ENCODE results near the gene CDKN2C.

CDKN2C gene

DNA sequence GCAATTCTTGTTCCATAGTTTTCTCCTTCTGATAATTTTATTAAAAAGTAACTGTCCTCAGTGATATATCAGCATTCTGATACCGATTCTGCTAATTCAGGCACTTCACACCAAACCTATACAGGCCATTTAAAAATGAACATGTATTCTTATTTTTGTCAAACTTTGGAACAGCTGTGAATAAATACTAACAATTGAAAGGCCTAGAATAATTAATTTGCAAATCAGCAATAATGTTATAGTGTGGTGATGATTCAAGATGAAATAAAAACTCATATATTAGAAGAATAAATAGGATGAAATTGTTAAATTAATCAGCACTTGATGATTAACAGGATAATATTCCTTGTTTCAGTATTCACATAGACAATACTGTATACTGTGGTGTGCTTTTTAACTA, 9.9 kb downstream of the CDKN2C start:
- Histone ChIP-seq H3K4me1 (ENCODE audit: control insufficient read depth, insufficient read depth, low read length) (peaks cover 21% of the 10 kb centered on the region), H3K4me3 (ENCODE audit: low read depth, low read length) (peak overlapping the region; percentile 98), H3K27ac (ENCODE audit: extremely low read depth, low read depth, low read length) (no peak overlapping the region), H3K9me3 (ENCODE audit: control insufficient read depth, insufficient read depth, low read depth, low read length) (no peaks in the 10 kb centered on the region), H3K36me3 (ENCODE audit: control insufficient read depth in 2 of 2, insufficient read depth in 1 of 2, low read length in 2 of 2) (no peaks in the 10 kb centered on the region)
- TF ChIP-seq ZNF311 (tag by site-specific recombination; IDR thresholded peaks at IDR 0.05; ENCODE audit: borderline replicate concordance) = no peak
- no peak for TF ChIP-seq ZNF785 (tag by site-specific recombination; IDR thresholded peaks at IDR 0.05)
- no peak for TF ChIP-seq ZNF561 (tag by site-specific recombination; IDR thresholded peaks at IDR 0.05; ENCODE audit: borderline replicate concordance)
- ChIA-PET CTCF (interaction anchor here (1.4 to 3.2 kb wide), 2 partner anchors 10 to 18 kb away, joined by 9 to 13 read pairs; partner anchors contain the start of genes CDKN2C and FAF1), POLR2A (interaction anchor here (8.1 kb wide), 1 partner anchor 11 kb away, joined by 157 read pairs; the partner anchor contains the start of gene CDKN2C)

DNA sequence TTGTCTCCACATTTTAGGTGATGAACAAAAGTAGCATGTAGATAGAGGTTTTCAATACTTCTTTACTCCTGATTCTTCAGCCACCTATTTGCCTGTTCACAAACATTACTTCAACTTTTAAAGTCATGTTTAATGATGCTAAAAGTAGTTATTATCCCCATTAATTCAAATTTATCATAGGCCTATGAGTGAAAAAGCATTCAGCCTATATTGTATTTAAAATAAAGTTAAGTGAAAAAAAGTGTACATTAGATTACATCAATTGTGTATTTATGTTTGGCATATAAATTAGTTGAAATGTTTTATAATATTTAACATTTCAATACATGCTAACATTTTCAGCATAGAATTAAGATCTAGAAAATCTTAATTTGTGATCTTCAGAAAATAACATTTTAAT, 10.5 kb downstream of the CDKN2C start:
- H3K36me3 ChIP-seq (ENCODE audit: control insufficient read depth in 2 of 2, insufficient read depth in 1 of 2, low read length in 2 of 2) = no peaks in the 10 kb centered on the region
- POLR2A ChIA-PET = interaction anchor here (8.1 kb wide), 1 partner anchor 11 kb away, joined by 157 read pairs; the partner anchor contains the start of gene CDKN2C
- no peaks in the 10 kb centered on the region for H3K9me3 ChIP-seq (ENCODE audit: control insufficient read depth, insufficient read depth, low read depth, low read length)
- no peak overlapping the region for H3K27ac ChIP-seq (ENCODE audit: extremely low read depth, low read depth, low read length)
- TF ChIP-seq, protein P1, sequence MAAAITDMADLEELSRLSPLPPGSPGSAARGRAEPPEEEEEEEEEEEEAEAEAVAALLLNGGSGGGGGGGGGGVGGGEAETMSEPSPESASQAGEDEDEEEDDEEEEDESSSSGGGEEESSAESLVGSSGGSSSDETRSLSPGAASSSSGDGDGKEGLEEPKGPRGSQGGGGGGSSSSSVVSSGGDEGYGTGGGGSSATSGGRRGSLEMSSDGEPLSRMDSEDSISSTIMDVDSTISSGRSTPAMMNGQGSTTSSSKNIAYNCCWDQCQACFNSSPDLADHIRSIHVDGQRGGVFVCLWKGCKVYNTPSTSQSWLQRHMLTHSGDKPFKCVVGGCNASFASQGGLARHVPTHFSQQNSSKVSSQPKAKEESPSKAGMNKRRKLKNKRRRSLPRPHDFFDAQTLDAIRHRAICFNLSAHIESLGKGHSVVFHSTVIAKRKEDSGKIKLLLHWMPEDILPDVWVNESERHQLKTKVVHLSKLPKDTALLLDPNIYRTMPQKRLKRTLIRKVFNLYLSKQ (tag by site-specific recombination; IDR thresholded peaks at IDR 0.05; ENCODE audit: borderline replicate concordance) = no peak
- TF ChIP-seq ZNF335 (tag by site-specific recombination; conservative IDR thresholded peaks at IDR 0.05) (peak; percentile 54), ZNF2 (tag by site-specific recombination; IDR thresholded peaks at IDR 0.05) (no peak), ZNF792 (tag by site-specific recombination; IDR thresholded peaks at IDR 0.05) (no peak)
- H3K4me3 ChIP-seq (ENCODE audit: low read depth, low read length) = peak overlapping the region; percentile 7
- CTCF ChIA-PET = interaction anchor here (1.0 kb wide), 1 partner anchor 12 kb away, joined by 4 read pairs; no protein-coding TSS in a partner anchor
- H3K4me1 ChIP-seq (ENCODE audit: control insufficient read depth, insufficient read depth, low read length) = peaks cover 19% of the 10 kb centered on the region

DNA sequence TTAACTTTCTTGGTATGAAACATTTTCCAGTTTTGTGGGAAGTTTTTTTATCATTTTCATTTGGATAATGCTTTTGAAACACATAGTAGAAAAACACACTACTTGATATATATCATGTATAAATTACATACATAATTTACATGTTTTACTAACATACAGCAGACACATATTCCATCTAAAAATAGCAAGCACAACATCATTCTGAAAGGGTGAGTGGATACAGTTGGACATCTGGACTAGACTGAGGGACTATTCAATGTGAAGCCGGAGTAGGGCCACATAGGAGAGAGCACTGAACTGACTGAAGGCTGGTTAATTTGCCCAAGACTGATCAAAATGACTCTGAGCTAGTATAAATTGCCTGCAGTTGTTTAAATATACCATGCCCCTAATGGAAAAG, 11.7 kb downstream of the CDKN2C start:
- CTCF ChIA-PET = interaction anchor here (0.6 to 0.9 kb wide), 2 partner anchors 12 to 989 kb away, joined by 3 read pairs; partner anchors contain the start of gene CDKN2C
- POLR2A ChIA-PET = interaction anchor here (1.6 to 8.1 kb wide), 3 partner anchors 9 to 23 kb away, joined by 3 to 157 read pairs (median 21); partner anchors contain the start of gene CDKN2C
- TF ChIP-seq, protein P2, sequence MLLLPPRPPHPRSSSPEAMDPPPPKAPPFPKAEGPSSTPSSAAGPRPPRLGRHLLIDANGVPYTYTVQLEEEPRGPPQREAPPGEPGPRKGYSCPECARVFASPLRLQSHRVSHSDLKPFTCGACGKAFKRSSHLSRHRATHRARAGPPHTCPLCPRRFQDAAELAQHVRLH (tag by site-specific recombination; IDR thresholded peaks at IDR 0.05) = no peak
- TF ChIP-seq ZNF155 (tag by site-specific recombination; IDR thresholded peaks at IDR 0.05) (no peak), KLF9 (tag by site-specific recombination; IDR thresholded peaks at IDR 0.05; ENCODE audit: low read depth) (no peak), ZNF561 (tag by site-specific recombination; IDR thresholded peaks at IDR 0.05; ENCODE audit: borderline replicate concordance) (no peak), ZNF2 (tag by site-specific recombination; IDR thresholded peaks at IDR 0.05) (no peak), ZNF214 (tag by site-specific recombination; IDR thresholded peaks at IDR 0.05; ENCODE audit: borderline replicate concordance) (no peak), ZSCAN30 (tag by site-specific recombination; IDR thresholded peaks at IDR 0.05) (no peak), ZNF529 (tag by site-specific recombination; IDR thresholded peaks at IDR 0.05; ENCODE audit: insufficient replicate concordance) (no peak), ZNF423 (tag by site-specific recombination; IDR thresholded peaks at IDR 0.05) (no peak), SETDB1 (IDR thresholded peaks at IDR 0.05; ENCODE audit: insufficient read length, low read length) (no peak)
- TF ChIP-seq, protein P3, sequence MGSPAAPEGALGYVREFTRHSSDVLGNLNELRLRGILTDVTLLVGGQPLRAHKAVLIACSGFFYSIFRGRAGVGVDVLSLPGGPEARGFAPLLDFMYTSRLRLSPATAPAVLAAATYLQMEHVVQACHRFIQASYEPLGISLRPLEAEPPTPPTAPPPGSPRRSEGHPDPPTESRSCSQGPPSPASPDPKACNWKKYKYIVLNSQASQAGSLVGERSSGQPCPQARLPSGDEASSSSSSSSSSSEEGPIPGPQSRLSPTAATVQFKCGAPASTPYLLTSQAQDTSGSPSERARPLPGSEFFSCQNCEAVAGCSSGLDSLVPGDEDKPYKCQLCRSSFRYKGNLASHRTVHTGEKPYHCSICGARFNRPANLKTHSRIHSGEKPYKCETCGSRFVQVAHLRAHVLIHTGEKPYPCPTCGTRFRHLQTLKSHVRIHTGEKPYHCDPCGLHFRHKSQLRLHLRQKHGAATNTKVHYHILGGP (tag by site-specific recombination; IDR thresholded peaks at IDR 0.05) = no peak
- peak overlapping the region; percentile 14 for H3K4me3 ChIP-seq (ENCODE audit: low read depth, low read length)
- H3K9me3 ChIP-seq (ENCODE audit: control insufficient read depth, insufficient read depth, low read depth, low read length) = no peaks in the 10 kb centered on the region
- 0 out of 2 replicates have a peak overlapping the region, but pooled peaks have one; percentile 38 for H3K27ac ChIP-seq (ENCODE audit: extremely low read depth, low read depth, low read length)
- H3K4me1 ChIP-seq (ENCODE audit: control insufficient read depth, insufficient read depth, low read length) = peaks cover 16% of the 10 kb centered on the region
- H3K36me3 ChIP-seq (ENCODE audit: control insufficient read depth in 2 of 2, insufficient read depth in 1 of 2, low read length in 2 of 2) = no peaks in the 10 kb centered on the region

All from HEK293 (cell line).